Kidney (tissue), 14 donors: ENCODE data around the gene KLHL8. TPM values are rescaled to one million over a fixed set of nuclear protein-coding genes. Genes with fewer than 3 reads are reported as not detected.
A peak's percentile ranks its signal among the peaks of the same experiment; 100 is the strongest.

Experiments used
- DNase-seq, 5 donors: peaks; one replicate each; pipeline ENCODE4 v3.0.0-alpha.2; 2013 to 2020
- FAIRE-seq: peaks from 2 replicates; lab custom pipeline; 2012; peaks lifted over from hg19 to GRCh38; lab: Jason Lieb, UNC
- H3K27ac ChIP-seq, 2 donors: one replicate each; pipeline ENCODE4 v1.7.0; 2013; ENCODE audit warnings: low read depth in 2 of 2, low read length in 2 of 2, inconsistent platforms in 1 of 2
- H3K27me3 ChIP-seq: one replicate; pipeline ENCODE4 v1.7.1; 2013; ENCODE audit warnings: low read length, inconsistent platforms; ENCODE audit not compliant: control insufficient read depth, insufficient read depth
- H3K36me3 ChIP-seq, 3 donors: one replicate each; pipeline versions ENCODE4 v1.7.0 to v1.7.1; 2013; ENCODE audit warnings: low read length in 3 of 3, control low read depth in 1 of 3, inconsistent platforms in 1 of 3; ENCODE audit not compliant: insufficient read depth in 3 of 3, control insufficient read depth in 2 of 3
- H3K4me1 ChIP-seq, 3 donors: one replicate each; pipeline versions ENCODE4 v1.7.0 to v1.7.1; 2013; ENCODE audit warnings: low read length in 3 of 3, inconsistent platforms in 1 of 3, low read depth in 1 of 3; ENCODE audit not compliant: control insufficient read depth in 2 of 3, insufficient read depth in 2 of 3
- H3K4me3 ChIP-seq, 3 donors: one replicate each; pipeline versions ENCODE4 v1.7.0 to v1.8.1; 2013; ENCODE audit warnings: low read length in 3 of 3, control low read depth in 1 of 3, inconsistent platforms in 1 of 3
- H3K9ac ChIP-seq, 3 donors: one replicate each; pipeline versions ENCODE4 v1.7.0 to v1.7.1; 2013; ENCODE audit warnings: low read length in 3 of 3, control low read depth in 1 of 3, inconsistent platforms in 1 of 3
- H3K9me3 ChIP-seq, 3 donors: one replicate each; pipeline versions ENCODE4 v1.7.0 to v1.7.1; 2013; ENCODE audit warnings: low read length in 3 of 3, control low read depth in 1 of 3, inconsistent platforms in 1 of 3; ENCODE audit not compliant: control insufficient read depth in 2 of 3, insufficient read depth in 1 of 3
- CTCF ChIP-seq: IDR thresholded peaks from 3 replicates; pipeline ENCODE4 v1.5.1; 2012; ENCODE audit warnings: mild to moderate bottlenecking, moderate library complexity, borderline replicate concordance; ENCODE audit not compliant: insufficient read depth; ENCODE audit errors: extremely low read depth
- intact Hi-C: fragments of 100-400 bp; cut with DNase I; formaldehyde crosslinking; loops from one replicate; pipeline ENCODE4 v1.11.1; 2022
- polyA plus RNA-seq: library from polyadenylated mRNA; stranded (reverse); fragments of 350-450 nt; fragmentation: Illumina TruSeq; extraction: RNeasy Lipid Tissue Mini Kit (QIAGEN cat#74804); gene quantifications from one replicate; pipeline ENCODE4 v1.2.3, GENCODE V29; 2014; ENCODE audit warnings: low read depth, low replicate concordance; ENCODE audit not compliant: insufficient read depth
- total RNA-seq: library from RNA; stranded (reverse); fragmentation: NEBNext Ultra II Directional; extraction: Animal tissue kit (Norgen Biotek cat#: 25700); gene quantifications from one replicate; pipeline ENCODE4 v1.2.1, GENCODE V29; 2021
- donor health status: control.
- donor health status: control.
- donor health status: control.
- donor health status: control.
- donor health status: control.
- donor health status: DM: yes; HTN: yes; CAD: no.
- donor health status: Normal renal cell carcinoma (clear cell type).

The KLHL8 gene
- total and polyA plus RNA-seq, 2 donors from 2014 or later = 5.9 to 14.6 TPM

- FAIRE-seq (no peak), DNase-seq (no peak)
- intact Hi-C loops = loop anchor here (10.0 kb wide), 2 partner anchors 84 to 324 kb away; no protein-coding TSS in a partner anchor
- TF ChIP-seq CTCF = no peak
- Histone ChIP-seq H3K27ac (no peak overlapping the region), H3K27me3 (no peaks in the 10 kb centered on the region), H3K9me3 (peaks cover 0 to 20% (median 0%) of the 10 kb centered on the region in 3 donors), H3K4me1 (peaks cover 0 to 5% (median 5%) of the 10 kb centered on the region in 3 donors), H3K9ac (no peak overlapping the region), H3K36me3 (no peaks in the 10 kb centered on the region), H3K4me3 (no peak overlapping the region)
Measured at GRCh38 chr4:87239194-87239593, 18.8 kb upstream of the KLHL8 start.

GRCh38 chr4:87236861-87237260 lies 16.4 kb upstream of the KLHL8 start:
- H3K9ac ChIP-seq = no peak overlapping the region
- H3K4me3 ChIP-seq = no peak overlapping the region
- intact Hi-C loops = loop anchor here (10.0 kb wide), 2 partner anchors 82 to 322 kb away; no protein-coding TSS in a partner anchor
- DNase-seq = no peak
- FAIRE-seq = no peak
- H3K27me3 ChIP-seq = no peaks in the 10 kb centered on the region
- no peaks in the 10 kb centered on the region for H3K36me3 ChIP-seq
- no peak overlapping the region for H3K27ac ChIP-seq
- peaks cover 0 to under 1% (median 0%) of the 10 kb centered on the region in 3 donors for H3K9me3 ChIP-seq
- TF ChIP-seq CTCF = no peak
- peaks cover 0 to 5% (median 5%) of the 10 kb centered on the region in 3 donors for H3K4me1 ChIP-seq

- H3K9me3 ChIP-seq = no peaks in the 10 kb centered on the region
- FAIRE-seq (no peak), DNase-seq (no peak)
- peaks cover 0 to 5% (median 3%) of the 10 kb centered on the region in 3 donors for H3K4me1 ChIP-seq
- H3K27me3 ChIP-seq = no peaks in the 10 kb centered on the region
- H3K36me3 ChIP-seq = no peaks in the 10 kb centered on the region
- no peak for TF ChIP-seq CTCF
- no peak overlapping the region for H3K27ac ChIP-seq
- intact Hi-C loops = loop anchor here (10.0 kb wide), 2 partner anchors 80 to 320 kb away; no protein-coding TSS in a partner anchor
- H3K9ac ChIP-seq = peak overlapping the region in 2 of 3 donors; percentile 17 to 55
- H3K4me3 ChIP-seq = peak overlapping the region in 2 of 3 donors; percentile 74 to 82
Measured at GRCh38 chr4:87235020-87235671, 14.7 kb upstream of the KLHL8 start.
